ENCODE results near the gene MAS1L.

MAS1L gene

GRCh38 chr6:29502597-29502996 lies 14.8 kb upstream of the MAS1L start:
- H3K36me3 Mint-ChIP-seq (ENCODE audit: low read depth), result no peaks in the 10 kb centered on the region
- no peak overlapping the region for H3K4me3 Mint-ChIP-seq
- DNase-seq (ENCODE audit: low spot score), result no peak
- no peaks in the 10 kb centered on the region for H3K9me3 Mint-ChIP-seq
- peaks cover 11% of the 10 kb centered on the region for H3K27me3 Mint-ChIP-seq (ENCODE audit: low read depth)
- no peak overlapping the region for H3K27ac Mint-ChIP-seq
- no peaks in the 10 kb centered on the region for H3K4me1 Mint-ChIP-seq (ENCODE audit: low read depth)

DNA sequence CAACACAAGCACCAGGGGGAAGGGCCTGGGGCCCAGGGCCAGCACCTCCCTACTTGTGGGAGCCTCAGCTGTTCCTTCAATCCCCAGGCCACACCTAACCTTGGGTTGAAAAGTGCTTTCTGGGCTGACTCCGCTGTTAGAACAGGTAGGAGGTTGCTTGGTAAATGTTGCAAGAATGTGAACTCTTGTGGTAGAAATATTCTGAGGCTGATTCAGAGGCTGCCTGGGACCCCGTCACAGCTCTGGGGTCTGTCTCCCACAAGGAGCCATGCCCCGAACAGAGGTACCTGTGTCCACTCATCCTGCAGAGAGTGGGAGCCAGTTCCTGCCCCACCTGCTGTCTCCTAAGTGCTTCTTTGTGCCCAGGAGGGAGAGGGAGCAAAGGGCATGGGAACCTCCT lies 14.4 kb upstream of the MAS1L start:
- Mint-ChIP-seq H3K36me3 (ENCODE audit: low read depth) (no peaks in the 10 kb centered on the region), H3K9me3 (no peaks in the 10 kb centered on the region), H3K27me3 (ENCODE audit: low read depth) (peaks cover 15% of the 10 kb centered on the region), H3K4me3 (no peak overlapping the region), H3K27ac (no peak overlapping the region), H3K4me1 (ENCODE audit: low read depth) (no peaks in the 10 kb centered on the region)
- DNase-seq (ENCODE audit: low spot score), result no peak

GRCh38 chr6:29501106-29501505 lies 13.3 kb upstream of the MAS1L start:
- no peak for DNase-seq (ENCODE audit: low spot score)
- H3K4me1 Mint-ChIP-seq (ENCODE audit: low read depth), result no peaks in the 10 kb centered on the region
- H3K4me3 Mint-ChIP-seq, result no peak overlapping the region
- H3K27me3 Mint-ChIP-seq (ENCODE audit: low read depth), result peaks cover 22% of the 10 kb centered on the region
- H3K36me3 Mint-ChIP-seq (ENCODE audit: low read depth), result no peaks in the 10 kb centered on the region
- no peaks in the 10 kb centered on the region for H3K9me3 Mint-ChIP-seq
- no peak overlapping the region for H3K27ac Mint-ChIP-seq

DNA sequence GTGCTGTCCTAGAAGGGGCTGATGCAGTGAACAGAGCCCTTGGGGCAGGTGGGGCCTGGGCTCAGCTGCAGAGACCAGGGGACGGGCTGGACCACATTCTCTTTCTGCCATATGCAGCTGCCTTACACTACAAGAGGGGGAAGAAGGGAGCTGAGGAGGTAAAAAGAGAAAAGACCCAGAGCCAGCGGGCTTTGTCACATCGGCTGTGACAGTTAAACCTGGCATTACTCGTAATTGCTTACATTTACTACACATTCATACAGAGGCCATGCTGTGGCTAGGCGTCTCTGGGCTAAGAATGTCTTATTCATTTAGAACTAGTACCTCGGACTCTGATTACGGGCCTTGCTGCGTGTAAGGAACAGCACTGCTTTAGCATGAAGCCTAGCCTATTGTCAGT lies 12.8 kb upstream of the MAS1L start:
- Mint-ChIP-seq H3K27ac (no peak overlapping the region), H3K4me3 (no peak overlapping the region), H3K27me3 (ENCODE audit: low read depth) (peaks cover 22% of the 10 kb centered on the region), H3K9me3 (no peaks in the 10 kb centered on the region), H3K36me3 (ENCODE audit: low read depth) (no peaks in the 10 kb centered on the region), H3K4me1 (ENCODE audit: low read depth) (no peaks in the 10 kb centered on the region)
- DNase-seq (ENCODE audit: low spot score), result no peak

GRCh38 chr6:29499704-29500103 lies 11.9 kb upstream of the MAS1L start:
- H3K9me3 Mint-ChIP-seq, result no peaks in the 10 kb centered on the region
- no peak overlapping the region for H3K27ac Mint-ChIP-seq
- H3K36me3 Mint-ChIP-seq (ENCODE audit: low read depth), result no peaks in the 10 kb centered on the region
- DNase-seq (ENCODE audit: low spot score), result no peak
- no peaks in the 10 kb centered on the region for H3K4me1 Mint-ChIP-seq (ENCODE audit: low read depth)
- peaks cover 25% of the 10 kb centered on the region for H3K27me3 Mint-ChIP-seq (ENCODE audit: low read depth)
- H3K4me3 Mint-ChIP-seq, result no peak overlapping the region

- H3K9me3 Mint-ChIP-seq, result no peaks in the 10 kb centered on the region
- H3K27me3 Mint-ChIP-seq (ENCODE audit: low read depth), result peaks cover 23% of the 10 kb centered on the region
- no peak overlapping the region for H3K27ac Mint-ChIP-seq
- no peak for DNase-seq (ENCODE audit: low spot score)
- no peaks in the 10 kb centered on the region for H3K36me3 Mint-ChIP-seq (ENCODE audit: low read depth)
- no peak overlapping the region for H3K4me3 Mint-ChIP-seq
- no peaks in the 10 kb centered on the region for H3K4me1 Mint-ChIP-seq (ENCODE audit: low read depth)
Observed at GRCh38 chr6:29496961-29497360, 9.2 kb upstream of the MAS1L start.

- Mint-ChIP-seq H3K27me3 (ENCODE audit: low read depth) (peaks cover 23% of the 10 kb centered on the region), H3K4me3 (no peak overlapping the region), H3K9me3 (no peaks in the 10 kb centered on the region), H3K4me1 (ENCODE audit: low read depth) (no peaks in the 10 kb centered on the region), H3K27ac (no peak overlapping the region), H3K36me3 (ENCODE audit: low read depth) (no peaks in the 10 kb centered on the region)
- DNase-seq (ENCODE audit: low spot score), result no peak
Observed at GRCh38 chr6:29495571-29495970, 7.8 kb upstream of the MAS1L start.

DNA sequence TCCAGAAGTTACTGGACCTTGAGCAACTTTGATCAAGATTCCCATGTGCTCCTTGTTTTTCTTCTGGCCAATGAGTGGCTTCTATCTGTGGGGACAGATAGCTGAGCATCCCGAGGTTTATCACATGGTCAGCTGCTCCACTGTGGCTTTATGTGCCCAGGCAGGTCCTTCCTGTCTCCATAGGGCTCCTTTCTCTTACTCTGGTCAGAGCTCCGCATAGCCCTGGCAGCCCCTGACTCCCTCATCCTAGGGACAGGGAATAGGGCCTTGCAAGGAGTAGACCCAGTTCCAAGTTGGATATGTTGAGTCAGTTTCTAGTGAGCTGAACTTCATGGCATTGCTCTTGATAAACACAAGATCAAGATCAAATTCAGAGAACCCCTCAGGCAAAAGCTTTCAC lies 6.4 kb upstream of the MAS1L start:
- no peaks in the 10 kb centered on the region for H3K4me1 Mint-ChIP-seq (ENCODE audit: low read depth)
- H3K27me3 Mint-ChIP-seq (ENCODE audit: low read depth), result peaks cover 23% of the 10 kb centered on the region
- no peak for DNase-seq (ENCODE audit: low spot score)
- no peak overlapping the region for H3K4me3 Mint-ChIP-seq
- no peaks in the 10 kb centered on the region for H3K36me3 Mint-ChIP-seq (ENCODE audit: low read depth)
- no peak overlapping the region for H3K27ac Mint-ChIP-seq
- H3K9me3 Mint-ChIP-seq, result no peaks in the 10 kb centered on the region

- Mint-ChIP-seq H3K4me1 (ENCODE audit: low read depth) (no peaks in the 10 kb centered on the region), H3K4me3 (no peak overlapping the region), H3K27ac (no peak overlapping the region), H3K9me3 (no peaks in the 10 kb centered on the region), H3K36me3 (ENCODE audit: low read depth) (no peaks in the 10 kb centered on the region), H3K27me3 (ENCODE audit: low read depth) (peaks cover 16% of the 10 kb centered on the region)
- DNase-seq (ENCODE audit: low spot score), result no peak
Observed at GRCh38 chr6:29493261-29493660, 5.5 kb upstream of the MAS1L start.

DNA sequence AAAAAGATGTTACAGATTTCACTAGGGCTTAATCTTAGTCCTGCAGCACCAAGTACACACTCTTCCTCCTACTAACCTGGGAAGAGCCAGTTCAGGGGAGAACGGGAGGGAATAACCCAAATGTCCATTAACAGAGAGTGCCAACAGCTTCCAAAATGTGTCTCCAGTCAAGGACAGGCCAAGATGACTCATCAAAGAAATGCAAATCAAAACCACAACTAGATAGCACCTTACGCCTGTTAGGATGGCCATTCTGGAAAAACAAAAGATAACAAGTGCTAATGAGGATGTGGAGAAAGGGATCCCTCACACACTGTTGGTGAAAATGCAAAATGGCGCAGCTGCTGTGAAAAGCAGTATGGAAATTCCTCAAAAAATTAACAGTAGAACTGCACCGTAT lies 3.8 kb upstream of the MAS1L start:
- H3K4me3 Mint-ChIP-seq, result no peak overlapping the region
- no peaks in the 10 kb centered on the region for H3K4me1 Mint-ChIP-seq (ENCODE audit: low read depth)
- DNase-seq (ENCODE audit: low spot score), result no peak
- H3K36me3 Mint-ChIP-seq (ENCODE audit: low read depth), result no peaks in the 10 kb centered on the region
- H3K27me3 Mint-ChIP-seq (ENCODE audit: low read depth), result peaks cover 6% of the 10 kb centered on the region
- H3K27ac Mint-ChIP-seq, result no peak overlapping the region
- no peaks in the 10 kb centered on the region for H3K9me3 Mint-ChIP-seq

- no peaks in the 10 kb centered on the region for H3K9me3 Mint-ChIP-seq
Observed at GRCh38 chr6:29490552-29490951, 2.8 kb upstream of the MAS1L start.

GRCh38 chr6:29490055-29490454 lies 2.3 kb upstream of the MAS1L start:
- DNase-seq (ENCODE audit: low spot score), result no peak
- Mint-ChIP-seq H3K27ac (no peak overlapping the region), H3K4me1 (ENCODE audit: low read depth) (no peaks in the 10 kb centered on the region), H3K36me3 (ENCODE audit: low read depth) (no peaks in the 10 kb centered on the region), H3K27me3 (ENCODE audit: low read depth) (peaks cover 2% of the 10 kb centered on the region), H3K9me3 (no peaks in the 10 kb centered on the region), H3K4me3 (no peak overlapping the region)

More at GRCh38 chr6:29490552-29490951, 2.8 kb upstream of the MAS1L start:
- Mint-ChIP-seq H3K4me3 (no peak overlapping the region), H3K4me1 (ENCODE audit: low read depth) (no peaks in the 10 kb centered on the region), H3K36me3 (ENCODE audit: low read depth) (no peaks in the 10 kb centered on the region), H3K27me3 (ENCODE audit: low read depth) (peaks cover 4% of the 10 kb centered on the region), H3K27ac (no peak overlapping the region)
- no peak for DNase-seq (ENCODE audit: low spot score)

DNA sequence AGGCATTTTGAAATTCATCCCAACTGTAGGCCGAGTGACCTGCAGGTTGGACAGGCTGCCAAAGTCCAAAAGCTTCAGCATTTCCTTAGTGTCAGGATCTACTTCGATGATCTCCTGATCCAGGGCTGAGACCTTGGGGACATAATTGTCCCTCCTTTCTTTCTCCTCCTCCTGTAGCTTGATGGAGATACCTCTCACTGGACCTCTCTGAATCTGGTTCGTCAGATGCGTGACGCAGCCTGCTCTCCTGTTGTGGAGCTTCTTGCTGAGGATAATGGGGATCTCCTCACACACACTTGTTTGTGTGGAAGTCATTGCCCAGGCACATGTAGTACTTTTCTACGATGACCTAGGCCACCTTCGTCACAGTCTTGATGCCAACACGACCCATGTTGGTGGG lies 1.5 kb upstream of the MAS1L start:
- Mint-ChIP-seq H3K36me3 (ENCODE audit: low read depth) (no peaks in the 10 kb centered on the region), H3K4me1 (ENCODE audit: low read depth) (no peaks in the 10 kb centered on the region), H3K9me3 (no peaks in the 10 kb centered on the region), H3K4me3 (no peak overlapping the region), H3K27ac (no peak overlapping the region), H3K27me3 (ENCODE audit: low read depth) (no peaks in the 10 kb centered on the region)
- no peak for DNase-seq (ENCODE audit: low spot score)

- Mint-ChIP-seq H3K9me3 (no peaks in the 10 kb centered on the region), H3K4me1 (ENCODE audit: low read depth) (no peaks in the 10 kb centered on the region), H3K27ac (no peak overlapping the region), H3K27me3 (ENCODE audit: low read depth) (no peaks in the 10 kb centered on the region), H3K4me3 (no peak overlapping the region), H3K36me3 (ENCODE audit: low read depth) (no peaks in the 10 kb centered on the region)
- no peak for DNase-seq (ENCODE audit: low spot score)
Observed at GRCh38 chr6:29488874-29489273, 1.1 kb upstream of the MAS1L start.

DNA sequence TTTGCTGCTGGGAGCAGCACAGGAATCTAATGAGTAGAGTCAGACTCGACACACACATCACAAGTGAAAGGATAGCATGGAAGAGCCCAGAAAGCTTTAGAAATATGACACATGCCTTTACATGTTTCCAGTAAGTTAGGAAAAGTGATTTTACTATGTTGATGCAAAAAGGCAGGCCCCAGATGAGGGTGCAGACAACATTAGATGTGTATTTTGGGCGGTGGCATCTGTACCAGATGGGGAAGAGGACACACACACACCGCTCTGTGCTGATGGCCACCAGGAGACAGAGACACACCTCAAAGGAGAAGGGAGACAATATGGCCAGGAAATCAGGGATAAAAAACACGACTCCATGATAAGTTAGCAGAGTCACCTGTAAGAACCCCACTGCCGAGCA lies 625 bp downstream of the MAS1L start:
- Mint-ChIP-seq H3K27ac (no peak overlapping the region), H3K4me3 (no peak overlapping the region), H3K27me3 (ENCODE audit: low read depth) (peaks cover 1% of the 10 kb centered on the region), H3K36me3 (ENCODE audit: low read depth) (no peaks in the 10 kb centered on the region), H3K4me1 (ENCODE audit: low read depth) (no peaks in the 10 kb centered on the region), H3K9me3 (no peaks in the 10 kb centered on the region)
- DNase-seq (ENCODE audit: low spot score), result no peak
